ENCODE data around the gene DNAJC1.
A peak's percentile ranks its signal among the peaks of the same experiment; 100 is the strongest.
"Not testable (repeated sequence)": the region's sequence is repeated elsewhere in the genome, so short reads cannot be mapped to it uniquely, and the experiment has no call there.

DNAJC1 gene

DNA sequence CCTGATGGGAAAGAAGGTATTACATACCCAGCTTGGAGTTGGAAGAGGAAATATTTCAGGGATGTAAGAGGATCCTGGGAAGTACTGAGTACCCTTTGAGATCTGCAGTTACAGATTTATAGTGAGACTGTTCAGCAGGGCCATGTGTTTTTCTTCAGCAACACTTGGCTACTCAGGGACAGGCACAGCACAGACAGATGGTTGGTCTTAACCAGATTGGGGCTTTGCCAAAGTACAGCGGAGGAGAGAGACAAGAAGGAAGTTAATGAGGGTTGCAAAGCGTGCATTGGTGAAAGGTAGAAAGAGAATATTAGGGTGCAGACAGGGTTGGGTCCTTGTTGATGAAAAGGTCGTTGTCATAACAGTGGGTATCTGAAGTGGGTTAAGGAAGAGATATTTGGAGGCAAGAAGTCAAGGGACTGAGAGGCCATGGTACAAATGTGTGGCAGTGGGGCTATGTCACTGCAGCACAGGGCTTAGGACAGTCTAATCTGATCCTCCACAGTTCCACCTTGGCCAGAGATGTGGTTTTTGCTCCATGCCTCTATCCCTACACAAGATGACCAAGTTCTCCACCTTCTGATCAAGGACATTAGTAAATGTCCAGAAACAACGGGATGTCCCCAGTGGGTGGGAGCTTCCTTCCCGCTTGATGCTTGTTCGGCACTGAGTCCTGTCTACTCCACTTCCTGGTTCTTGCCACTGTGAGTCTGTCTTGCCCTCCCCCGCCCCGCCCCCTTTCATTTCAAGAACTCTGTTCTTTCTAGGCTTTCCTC, 18.9 kb upstream of the DNAJC1 start:
- TF ChIP-seq, protein P1, sequence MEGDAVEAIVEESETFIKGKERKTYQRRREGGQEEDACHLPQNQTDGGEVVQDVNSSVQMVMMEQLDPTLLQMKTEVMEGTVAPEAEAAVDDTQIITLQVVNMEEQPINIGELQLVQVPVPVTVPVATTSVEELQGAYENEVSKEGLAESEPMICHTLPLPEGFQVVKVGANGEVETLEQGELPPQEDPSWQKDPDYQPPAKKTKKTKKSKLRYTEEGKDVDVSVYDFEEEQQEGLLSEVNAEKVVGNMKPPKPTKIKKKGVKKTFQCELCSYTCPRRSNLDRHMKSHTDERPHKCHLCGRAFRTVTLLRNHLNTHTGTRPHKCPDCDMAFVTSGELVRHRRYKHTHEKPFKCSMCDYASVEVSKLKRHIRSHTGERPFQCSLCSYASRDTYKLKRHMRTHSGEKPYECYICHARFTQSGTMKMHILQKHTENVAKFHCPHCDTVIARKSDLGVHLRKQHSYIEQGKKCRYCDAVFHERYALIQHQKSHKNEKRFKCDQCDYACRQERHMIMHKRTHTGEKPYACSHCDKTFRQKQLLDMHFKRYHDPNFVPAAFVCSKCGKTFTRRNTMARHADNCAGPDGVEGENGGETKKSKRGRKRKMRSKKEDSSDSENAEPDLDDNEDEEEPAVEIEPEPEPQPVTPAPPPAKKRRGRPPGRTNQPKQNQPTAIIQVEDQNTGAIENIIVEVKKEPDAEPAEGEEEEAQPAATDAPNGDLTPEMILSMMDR (IDR thresholded peaks at IDR 0.05; ENCODE audit: low read depth, low read length): no peak
- no peak for DNase-seq (ENCODE audit: low read depth, low spot score)
- no peak overlapping the region for H3K4me3 ChIP-seq (ENCODE audit: low read depth, low read length)
- in situ Hi-C loops (cut with HindIII; ENCODE audit: low sequenced_read_pairs): no loop called here

- DNase-seq (ENCODE audit: low read depth, low spot score); H3K4me3 ChIP-seq (ENCODE audit: low read depth, low read length): not testable (repeated sequence)
Observed at GRCh38 chr10:22021144-22021543, 17.6 kb upstream of the DNAJC1 start.

DNA sequence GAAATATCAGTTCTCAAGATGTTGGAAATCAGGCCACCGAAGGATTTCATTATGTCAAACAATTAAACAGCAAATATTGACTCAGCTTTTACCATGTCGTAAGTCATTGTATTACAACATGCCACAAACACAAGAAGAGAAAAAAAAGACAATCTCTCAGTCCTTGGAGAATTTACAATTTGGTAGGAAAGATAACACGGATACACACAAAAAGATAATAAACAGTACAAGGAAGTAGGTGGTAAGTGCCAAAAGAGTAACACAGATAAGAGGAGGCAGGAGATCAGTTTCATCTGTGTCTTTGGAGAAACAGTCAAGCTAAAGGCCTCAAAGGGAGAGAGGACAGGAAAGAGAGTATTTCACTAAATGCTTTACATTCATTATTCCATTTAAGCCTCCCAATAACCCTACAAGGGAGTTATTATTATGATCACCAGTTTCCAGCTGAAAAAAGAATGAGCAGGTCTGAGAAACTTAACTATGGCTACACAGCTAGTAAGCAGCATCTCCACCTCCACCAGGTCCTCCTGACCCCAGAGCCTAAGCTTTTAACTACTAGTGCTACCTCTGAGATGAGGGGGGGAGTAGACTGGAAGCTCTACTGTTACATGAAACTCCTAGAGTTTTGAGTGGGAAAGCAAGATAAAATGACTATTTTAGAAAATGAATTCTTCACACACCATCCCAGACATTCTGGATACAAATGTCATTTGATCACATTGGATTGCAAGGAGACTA, 13.9 kb upstream of the DNAJC1 start:
- TF ChIP-seq, protein P1 (IDR thresholded peaks at IDR 0.05; ENCODE audit: low read depth, low read length): no peak
- DNase-seq (ENCODE audit: low read depth, low spot score): no peak
- in situ Hi-C loops (cut with HindIII; ENCODE audit: low sequenced_read_pairs): no loop called here

More at GRCh38 chr10:22021144-22021543, 17.6 kb upstream of the DNAJC1 start:
- in situ Hi-C loops (cut with HindIII; ENCODE audit: low sequenced_read_pairs): not testable (repeated sequence)

GRCh38 chr10:22016046-22016705, 12.6 kb upstream of the DNAJC1 start:
- TF ChIP-seq, protein P1 (IDR thresholded peaks at IDR 0.05; ENCODE audit: low read depth, low read length): no peak
- DNase-seq (ENCODE audit: low read depth, low spot score): no peak
- in situ Hi-C loops (cut with HindIII; ENCODE audit: low sequenced_read_pairs): no loop called here
- H3K4me3 ChIP-seq (ENCODE audit: low read depth, low read length): no peak overlapping the region

More for the DNA sequence above, 13.9 kb upstream of the DNAJC1 start:
- no peak overlapping the region for H3K4me3 ChIP-seq (ENCODE audit: low read depth, low read length)

DNA sequence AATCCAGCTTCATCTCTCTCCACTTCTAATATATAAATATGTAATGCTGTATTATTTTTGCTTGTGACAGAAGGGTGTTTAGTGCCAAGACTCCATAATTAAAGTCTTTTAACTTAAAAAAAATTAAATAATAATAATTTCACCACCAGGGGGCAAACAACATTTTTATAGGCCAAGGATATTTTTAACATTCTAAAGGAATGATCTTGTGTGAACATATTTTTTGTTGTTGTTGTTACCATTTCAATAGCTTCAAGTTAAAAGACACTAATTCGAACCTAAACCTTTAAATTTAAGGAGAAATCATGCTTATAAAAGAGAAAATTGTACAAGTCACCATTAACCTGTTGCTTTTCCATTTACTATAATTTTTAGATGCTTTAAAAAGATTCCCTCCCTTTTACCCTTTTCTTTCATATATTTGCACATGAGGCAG, 7.5 kb upstream of the DNAJC1 start:
- in situ Hi-C loops (cut with HindIII; ENCODE audit: low sequenced_read_pairs): no loop called here
- peak; percentile 47 for DNase-seq (ENCODE audit: low read depth, low spot score)
- H3K4me3 ChIP-seq (ENCODE audit: low read depth, low read length): no peak overlapping the region
- TF ChIP-seq, protein P1 (IDR thresholded peaks at IDR 0.05; ENCODE audit: low read depth, low read length): peak; percentile 27

DNA sequence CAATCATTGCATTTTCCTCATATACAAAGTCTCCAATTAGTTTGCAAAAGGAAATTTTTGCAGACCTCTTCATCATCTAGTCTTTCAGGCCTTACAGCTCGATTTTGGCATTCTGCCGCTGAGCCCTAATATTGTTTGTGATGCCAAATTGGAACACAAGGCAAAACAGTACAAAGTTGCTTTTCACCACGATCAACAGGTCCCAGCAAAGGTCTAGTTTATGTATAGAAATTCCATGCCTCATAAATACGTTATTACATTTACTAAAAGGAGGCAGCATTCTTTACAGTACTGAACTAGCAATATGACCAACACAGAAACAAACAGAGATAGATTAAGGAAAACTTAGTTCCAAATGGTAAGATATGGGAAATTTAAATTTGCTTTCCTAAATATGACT, 7.0 kb upstream of the DNAJC1 start:
- DNase-seq (ENCODE audit: low read depth, low spot score): no peak
- no peak overlapping the region for H3K4me3 ChIP-seq (ENCODE audit: low read depth, low read length)
- TF ChIP-seq, protein P1 (IDR thresholded peaks at IDR 0.05; ENCODE audit: low read depth, low read length): no peak
- in situ Hi-C loops (cut with HindIII; ENCODE audit: low sequenced_read_pairs): no loop called here
